HG03060 (cell line): ENCODE data around the gene LRMDA.
"Not testable (repeated sequence)": the region's sequence is repeated elsewhere in the genome, so short reads cannot be mapped to it uniquely, and the experiment has no call there.

Experiments used
- ATAC-seq: cut with Tn5 transposase; IDR thresholded peaks from one replicate; pipeline ENCODE4 v1.9.1; 2021; ENCODE audit warnings: low read depth, moderate number of reproducible peaks; ENCODE audit not compliant: unreplicated experiment

Gene LRMDA

DNA sequence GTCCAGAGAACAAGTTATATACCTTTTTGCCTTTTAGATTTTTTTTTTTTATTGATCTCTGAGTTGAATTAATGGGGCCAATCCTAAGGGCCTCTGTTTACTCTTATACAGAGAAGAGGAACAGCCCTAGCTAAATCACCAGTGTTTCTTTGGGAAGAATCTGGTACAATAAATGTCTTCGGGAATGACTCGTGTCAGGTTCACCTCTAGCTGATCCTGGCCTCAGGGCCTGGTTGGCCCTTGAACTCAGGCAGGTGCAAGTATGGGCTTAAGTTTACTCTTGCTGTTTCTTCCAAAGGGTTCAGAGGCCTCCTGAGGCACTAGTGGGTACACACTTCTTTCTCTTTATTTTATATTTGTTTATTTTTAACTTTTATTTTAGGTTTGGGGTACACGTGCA lies 71.0 kb downstream of the LRMDA start:
- no peak for ATAC-seq

DNA sequence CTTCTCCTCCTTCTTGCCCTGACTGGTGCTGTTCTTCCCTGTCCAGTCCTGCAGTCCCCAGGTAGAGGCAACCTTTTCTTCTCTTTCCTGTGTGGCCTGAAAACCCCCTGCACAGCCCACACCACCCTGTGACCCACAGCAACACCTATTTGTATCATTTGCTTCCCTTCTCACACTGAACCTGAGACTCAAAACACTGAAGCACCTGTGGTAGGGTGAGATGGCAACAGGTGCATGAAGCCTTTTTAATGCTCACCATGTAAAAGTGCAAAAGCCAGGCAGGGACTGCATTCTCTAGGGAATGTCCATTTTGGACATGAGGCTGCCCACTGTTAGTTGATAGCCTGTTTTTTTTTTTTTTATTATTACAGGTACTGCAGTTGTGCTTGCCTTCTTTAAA lies 71.4 kb downstream of the LRMDA start:
- no peak for ATAC-seq

GRCh38 chr10:75505293-75505692 lies 73.9 kb downstream of the LRMDA start:
- no peak for ATAC-seq

DNA sequence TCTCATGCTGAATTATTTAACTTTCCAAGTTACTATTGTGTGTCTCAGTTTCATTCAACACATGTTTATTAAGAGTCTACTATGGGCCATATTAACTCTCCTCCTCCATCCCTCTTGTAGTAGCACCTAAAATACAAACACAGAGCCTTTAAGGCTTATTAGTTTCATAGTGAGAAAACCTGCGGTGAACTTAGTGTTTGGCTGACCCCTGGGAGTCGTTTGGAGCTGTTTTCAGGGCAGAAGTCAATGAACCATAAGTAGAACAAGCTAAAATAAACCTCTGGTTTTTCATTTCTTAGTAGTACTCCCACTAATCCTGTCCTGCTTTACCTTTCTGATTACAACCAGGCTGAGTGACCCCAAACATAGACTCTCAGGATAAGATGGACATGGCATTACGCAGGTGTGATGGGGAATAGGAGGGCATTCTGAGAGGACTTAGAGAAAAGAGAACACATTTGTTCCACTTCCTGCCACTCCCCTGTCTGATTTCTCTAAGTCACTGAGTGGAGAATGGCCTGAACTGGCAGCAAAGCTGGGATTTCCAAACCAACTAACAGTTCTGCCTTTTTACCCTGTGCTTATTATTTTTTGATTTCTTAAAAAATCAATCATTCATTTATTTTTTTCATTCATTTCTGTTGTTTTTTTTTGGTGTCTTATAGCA lies 74.5 kb downstream of the LRMDA start:
- ATAC-seq: peak; percentile 65

GRCh38 chr10:75506930-75507329 lies 75.5 kb downstream of the LRMDA start:
- no peak for ATAC-seq

GRCh38 chr10:75507469-75507868 lies 76.0 kb downstream of the LRMDA start:
- ATAC-seq: no peak

DNA sequence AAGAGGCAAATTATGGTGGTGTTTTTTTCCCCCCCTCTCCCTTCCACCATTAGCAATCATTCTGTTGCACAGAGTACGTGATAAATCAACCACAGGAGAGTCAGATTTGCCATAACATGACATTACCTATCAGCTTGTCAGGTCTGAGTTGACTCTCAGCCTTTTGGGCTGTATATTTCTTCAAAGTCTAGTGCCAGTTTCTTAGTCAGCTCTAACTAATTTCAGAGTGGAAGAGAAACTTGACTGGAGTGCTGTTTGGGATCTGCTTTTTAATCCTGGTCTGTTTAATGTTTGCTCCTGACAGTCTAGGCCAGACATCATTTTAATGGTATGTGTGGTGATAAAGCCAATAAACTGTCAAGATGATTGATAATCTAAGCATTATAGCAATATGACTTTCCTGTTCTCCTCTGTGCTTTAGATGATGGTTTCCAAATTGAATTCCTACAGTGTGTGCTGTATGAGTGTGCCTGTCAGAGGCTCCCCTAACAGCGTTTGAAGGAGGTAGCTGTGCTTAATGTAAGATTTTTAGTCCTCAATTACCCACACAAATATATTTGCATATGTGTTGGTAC lies 76.9 kb downstream of the LRMDA start:
- ATAC-seq: no peak

DNA sequence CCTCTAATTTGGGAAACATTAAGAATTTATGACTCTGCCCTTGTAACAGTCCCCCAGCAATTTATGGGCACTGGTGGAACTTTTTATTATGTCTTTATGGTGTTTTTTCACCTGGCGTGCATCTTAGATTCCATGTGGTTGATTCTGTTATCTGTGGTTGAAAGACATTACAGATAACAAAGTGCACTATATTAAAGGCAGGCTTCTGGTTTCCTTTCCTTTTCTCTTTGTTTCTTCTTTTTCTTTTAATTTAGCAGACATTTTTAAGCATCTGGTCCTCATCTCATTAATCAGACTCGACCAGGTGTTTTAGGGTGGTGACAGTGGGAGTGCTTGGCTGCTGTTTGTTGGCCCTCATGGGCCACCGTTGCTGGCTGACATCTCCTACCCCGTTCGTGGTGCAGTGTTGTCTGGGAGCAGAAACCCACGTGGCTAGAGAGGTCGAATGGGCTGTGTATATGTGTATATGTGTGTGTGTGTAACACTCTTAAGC lies 77.4 kb downstream of the LRMDA start:
- no peak for ATAC-seq

DNA sequence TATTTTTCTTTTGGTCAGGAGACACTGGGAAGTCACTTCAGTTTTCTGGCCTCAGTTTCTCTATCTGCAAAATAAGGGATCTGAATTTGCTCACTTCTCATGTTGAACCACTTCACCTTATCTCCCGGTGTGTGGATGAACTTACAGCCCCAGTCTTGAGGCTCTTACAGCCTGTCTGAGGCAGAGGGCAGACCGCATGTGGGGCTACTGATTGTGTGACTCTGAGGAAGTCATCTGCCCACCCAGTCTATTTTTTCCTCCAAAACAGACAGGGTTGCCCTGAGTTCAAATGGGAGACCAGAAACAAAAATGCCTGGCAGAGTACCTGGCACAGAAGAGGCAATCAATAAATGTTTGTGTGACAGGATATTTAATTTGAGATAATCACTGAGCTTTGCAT lies 78.3 kb downstream of the LRMDA start:
- no peak for ATAC-seq

DNA sequence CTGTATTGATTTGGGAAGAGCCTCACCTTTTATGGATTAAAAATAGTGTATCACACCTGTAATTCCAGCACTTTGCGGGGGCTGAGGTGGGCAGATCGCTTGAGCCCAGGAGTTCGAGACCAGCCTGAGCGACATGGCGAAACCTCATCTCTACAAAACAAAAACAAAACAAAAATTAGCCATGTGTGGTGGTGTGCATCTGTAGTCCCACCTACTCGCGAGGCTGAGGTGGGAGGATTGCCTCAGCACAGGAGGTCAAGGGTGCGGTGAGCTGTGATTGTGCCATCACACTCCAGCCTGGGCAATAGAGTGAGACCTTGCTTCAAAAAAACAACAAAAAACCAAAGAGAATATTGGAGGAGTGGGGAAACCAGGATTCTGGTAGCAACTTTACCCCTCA lies 79.6 kb downstream of the LRMDA start:
- no peak for ATAC-seq

DNA sequence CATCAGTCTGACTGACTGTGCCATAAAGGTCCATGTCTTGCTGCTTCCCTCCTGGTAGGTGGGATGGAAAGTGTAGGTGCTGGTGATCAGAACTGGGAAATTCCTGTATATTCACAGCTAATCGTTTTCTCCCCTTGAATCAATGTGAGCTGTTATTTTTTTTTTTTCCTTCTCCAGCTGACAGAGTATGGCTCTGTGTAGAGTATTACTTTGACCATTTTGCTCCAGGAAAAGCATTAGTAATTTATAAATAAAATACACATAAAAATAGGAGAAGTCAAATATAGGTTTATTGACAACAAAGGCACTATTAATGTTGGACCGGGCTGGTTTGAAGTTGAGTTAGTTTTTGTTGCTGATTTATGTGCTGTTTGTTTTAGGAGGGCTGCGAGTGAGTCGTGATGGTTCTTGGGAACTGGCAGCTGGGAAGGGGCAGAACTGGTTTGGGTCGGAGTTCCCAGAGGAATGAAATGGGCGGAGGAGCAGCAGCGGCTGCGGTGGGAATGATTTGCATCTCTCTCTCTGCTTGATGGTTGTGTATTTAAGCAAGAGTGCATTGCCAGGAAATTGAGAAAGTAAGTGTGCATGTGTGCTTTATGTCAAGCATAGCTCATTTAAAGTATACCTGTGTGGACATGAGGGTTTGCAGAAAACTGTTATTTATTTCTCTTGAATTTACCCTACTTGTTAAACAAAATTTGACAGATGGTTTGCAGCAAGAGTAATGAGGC lies 80.9 kb downstream of the LRMDA start:
- no peak for ATAC-seq

DNA sequence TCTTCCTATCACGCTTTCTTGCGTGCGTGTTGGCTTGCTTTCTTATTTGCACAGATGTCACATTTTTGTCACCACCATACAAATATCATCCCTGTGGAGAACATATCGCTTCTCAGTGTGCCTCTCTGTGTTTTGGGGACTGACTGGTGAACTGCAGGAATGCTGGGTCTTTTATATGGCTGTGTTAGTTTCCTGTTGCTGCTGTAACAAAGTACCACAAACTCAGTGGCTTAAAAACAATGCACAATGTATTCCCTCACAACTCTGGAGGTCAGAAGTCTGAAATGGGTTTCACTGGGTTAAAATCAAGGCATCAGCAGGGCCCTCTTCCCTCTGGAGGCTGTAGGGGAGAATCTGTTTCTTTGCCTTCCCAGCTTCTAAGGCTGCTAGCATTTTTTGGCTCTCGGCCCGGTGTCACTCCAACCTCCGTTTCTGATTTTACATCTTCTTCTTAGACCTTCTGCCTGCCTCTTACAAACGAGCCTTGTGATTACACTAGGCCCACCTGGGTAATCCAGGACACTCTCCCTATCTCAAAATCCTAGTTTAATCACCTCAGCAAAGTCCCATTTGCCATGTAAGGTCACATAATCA lies 82.0 kb downstream of the LRMDA start:
- no peak for ATAC-seq

DNA sequence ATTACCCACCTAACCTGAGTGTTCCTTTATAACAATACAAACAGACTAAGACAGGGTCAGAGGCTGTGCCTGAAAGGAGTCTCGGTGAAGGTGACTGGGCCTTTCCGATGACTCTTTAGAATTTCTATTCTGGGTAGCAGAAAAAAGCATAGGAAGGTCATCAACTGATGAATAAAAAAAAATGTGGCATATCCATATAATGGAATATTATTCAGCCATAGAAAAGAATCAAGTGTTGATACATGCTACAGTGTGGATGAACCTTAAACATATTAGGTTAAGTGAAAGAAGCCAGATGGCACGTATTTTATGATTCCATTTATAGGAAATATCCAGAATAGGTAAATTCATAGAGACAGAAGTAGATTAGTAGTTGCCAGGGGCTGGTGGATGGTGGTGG lies 83.4 kb downstream of the LRMDA start:
- no peak for ATAC-seq

- ATAC-seq: not testable (repeated sequence)
Observed at GRCh38 chr10:75516154-75516553, 84.7 kb downstream of the LRMDA start.

DNA sequence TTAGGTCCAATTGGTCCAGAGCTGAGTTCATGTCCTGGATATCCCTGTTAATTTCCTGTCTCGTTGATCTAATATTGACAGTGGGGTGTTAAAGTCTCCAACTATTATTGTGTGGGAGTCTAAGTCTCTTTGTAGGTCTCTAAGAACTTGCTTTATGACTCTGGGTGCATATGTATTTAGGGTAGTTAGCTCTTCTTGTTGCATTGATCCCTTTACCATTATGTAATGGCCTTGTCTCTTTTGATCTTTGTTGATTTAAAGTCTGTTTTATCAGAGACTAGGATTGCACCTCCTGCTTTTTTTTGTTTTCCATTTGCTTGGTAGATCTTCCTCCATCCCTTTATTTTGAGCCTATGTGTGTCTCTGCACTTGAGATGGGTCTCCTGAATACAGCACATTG lies 87.8 kb downstream of the LRMDA start:
- ATAC-seq: not testable (repeated sequence)

DNA sequence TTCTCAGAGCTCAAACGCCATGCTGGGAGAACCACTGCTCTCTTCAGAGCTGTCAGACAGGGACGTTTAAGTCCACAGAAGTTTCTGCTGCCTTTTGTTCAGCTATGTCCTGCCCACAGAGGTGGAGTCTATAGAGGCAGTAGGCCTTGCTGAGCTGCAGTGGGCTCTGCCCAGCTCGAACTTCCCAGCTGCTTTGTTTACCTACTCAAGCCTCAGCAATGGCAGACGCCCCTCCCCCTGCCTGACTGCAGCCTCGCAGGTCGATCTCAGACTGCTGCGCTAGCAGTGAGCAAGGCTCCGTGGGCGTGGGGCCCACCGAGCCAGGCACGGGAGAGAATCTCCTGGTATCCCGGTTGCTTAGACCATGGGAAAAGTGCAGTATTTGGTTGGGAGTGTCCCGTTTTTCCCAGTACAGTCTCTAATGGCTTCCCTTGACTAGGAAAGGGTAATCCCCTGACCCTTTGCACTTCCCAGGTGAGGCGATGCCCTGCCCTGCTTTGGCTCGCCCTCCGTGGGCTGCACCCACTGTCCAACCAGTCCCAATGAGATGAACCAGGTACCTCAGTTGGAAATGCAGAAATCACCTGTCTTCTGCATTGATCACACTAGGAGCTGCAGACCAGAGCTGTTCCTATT lies 89.9 kb downstream of the LRMDA start:
- not testable (repeated sequence) for ATAC-seq

DNA sequence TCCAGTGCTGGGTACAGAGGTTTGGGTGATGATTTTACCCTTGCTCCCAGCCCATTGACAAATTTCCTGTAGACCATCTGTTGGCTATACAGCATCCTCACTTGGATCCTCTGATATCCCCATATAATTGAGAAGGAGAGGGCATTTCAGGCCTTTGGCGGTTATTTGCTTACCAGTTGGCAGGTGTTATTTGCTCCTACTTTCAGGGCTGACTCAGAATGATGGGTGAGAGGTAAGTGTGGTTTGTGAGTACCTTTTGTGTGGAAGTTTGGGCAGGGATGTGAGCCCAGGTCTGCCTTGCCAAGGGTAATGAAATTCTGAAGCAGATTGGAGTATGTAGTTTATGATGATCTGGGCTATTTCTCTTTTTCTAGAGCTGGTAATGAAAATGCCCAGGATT lies 93.6 kb downstream of the LRMDA start:
- ATAC-seq: no peak

- ATAC-seq: no peak
Observed at GRCh38 chr10:75525646-75526045, 94.2 kb downstream of the LRMDA start.

- ATAC-seq: no peak
Observed at GRCh38 chr10:75527542-75527941, 96.1 kb downstream of the LRMDA start.

DNA sequence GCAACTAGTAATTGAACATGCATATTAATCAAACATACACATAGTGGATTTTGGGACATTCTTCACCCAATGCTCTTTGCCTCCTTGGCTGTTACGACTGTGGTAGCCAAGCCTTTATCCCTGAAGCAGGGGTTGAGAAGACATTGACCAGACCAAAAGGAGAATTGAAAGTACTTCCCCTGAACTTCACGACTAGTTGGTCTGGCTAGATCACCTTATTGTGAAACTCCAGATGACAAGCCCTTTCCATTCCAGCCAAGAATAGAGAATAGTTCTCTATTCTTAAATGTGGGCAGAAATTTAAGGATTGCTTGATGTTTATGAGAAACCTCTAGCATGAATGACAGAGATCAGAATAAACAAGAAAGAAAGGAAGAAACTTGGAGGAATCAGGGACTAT lies 97.0 kb downstream of the LRMDA start:
- no peak for ATAC-seq

- no peak for ATAC-seq
Observed at GRCh38 chr10:75530299-75530698, 98.9 kb downstream of the LRMDA start.
